HEK293 (cell line): ENCODE data around the gene RHOF.

Experiments used
- CTCF ChIA-PET: fragments of 350-600 bp; formaldehyde crosslinking; extraction: SDS; loops from one replicate; lab custom pipeline; 2021; ENCODE audit warnings: antibody characterized with exemption; lab: Yijun Ruan, JAX
- POLR2A ChIA-PET: fragments of 300-600 bp; formaldehyde crosslinking; extraction: SDS; loops from one replicate; lab custom pipeline; 2020; ENCODE audit warnings: antibody characterized with exemption, inconsistent platforms; lab: Yijun Ruan, JAX
- H3K27ac ChIP-seq: fragments of 200-500 bp; sonication (Bioruptor generic); 2 replicates; pipeline ENCODE4 v1.5.1; 2014; ENCODE audit warnings: low read depth, low read length, control low read depth, inconsistent platforms; ENCODE audit errors: extremely low read depth
- H3K36me3 ChIP-seq, 2 experiments: fragments of 200-500 bp in 1 of 2; sonication (Bioruptor generic) in 1 of 2; 1 replicate in 1 of 2; 2 replicates in 1 of 2; pipeline ENCODE4 v1.5.1; 2014 to 2017; ENCODE audit warnings: inconsistent platforms in 2 of 2, low read length in 2 of 2; ENCODE audit not compliant: control insufficient read depth in 2 of 2, insufficient read depth in 1 of 2
- H3K4me1 ChIP-seq: fragments of 200-500 bp; sonication (Bioruptor generic); 2 replicates; pipeline ENCODE4 v1.5.1; 2014; ENCODE audit warnings: mild to moderate bottlenecking, low read length, inconsistent platforms; ENCODE audit not compliant: control insufficient read depth, insufficient read depth
- H3K4me3 ChIP-seq: 2 replicates; pipeline ENCODE4 v1.5.1; 2011; ENCODE audit warnings: low read depth, mild to moderate bottlenecking, control low read depth, low read length, moderate library complexity
- H3K9me3 ChIP-seq: fragments of 200-500 bp; sonication (Bioruptor generic); 2 replicates; pipeline ENCODE4 v1.5.1; 2014; ENCODE audit warnings: low read depth, low read length, inconsistent platforms; ENCODE audit not compliant: control insufficient read depth, insufficient read depth
- BCL6B ChIP-seq: fragments of 450-650 bp; formaldehyde crosslinking; IDR thresholded peaks from 2 replicates; pipeline ENCODE4 v1.5.1; 2017; ENCODE audit warnings: missing biosample characterization, missing genetic modification characterization
- KLF1 ChIP-seq: fragments of 450-650 bp; formaldehyde crosslinking; IDR thresholded peaks from 2 replicates; pipeline ENCODE4 v1.5.1; 2016; ENCODE audit warnings: missing biosample characterization, missing genetic modification characterization
- KLF17 ChIP-seq: fragments of 450-650 bp; formaldehyde crosslinking; IDR thresholded peaks from 2 replicates; pipeline ENCODE4 v1.5.1; 2016; ENCODE audit warnings: missing biosample characterization, missing genetic modification characterization
- KLF9 ChIP-seq: fragments of 450-650 bp; formaldehyde crosslinking; IDR thresholded peaks from 2 replicates; pipeline ENCODE4 v1.5.1; 2016; ENCODE audit warnings: missing biosample characterization, missing genetic modification characterization, low read depth
- MEIS1 ChIP-seq: sonication (generic); formaldehyde crosslinking; IDR thresholded peaks from 2 replicates; pipeline ENCODE4 v1.8.1; 2022; ENCODE audit warnings: missing genetic modification reagents, mild to moderate bottlenecking, borderline replicate concordance
- OSR2 ChIP-seq: fragments of 450-650 bp; formaldehyde crosslinking; IDR thresholded peaks from 2 replicates; pipeline ENCODE4 v1.5.1; 2016; ENCODE audit warnings: missing biosample characterization, missing genetic modification characterization
- RBAK ChIP-seq: fragments of 450-650 bp; formaldehyde crosslinking; IDR thresholded peaks from 2 replicates; pipeline ENCODE4 v1.5.1; 2016; ENCODE audit warnings: missing biosample characterization, missing genetic modification characterization
- SCRT1 ChIP-seq: fragments of 450-650 bp; formaldehyde crosslinking; IDR thresholded peaks from 2 replicates; pipeline ENCODE4 v1.5.1; 2016; ENCODE audit warnings: missing biosample characterization, missing genetic modification characterization, borderline replicate concordance
- TSHZ1 ChIP-seq: fragments of 450-650 bp; formaldehyde crosslinking; IDR thresholded peaks from 2 replicates; pipeline ENCODE4 v1.5.1; 2016; ENCODE audit warnings: missing biosample characterization, missing genetic modification characterization, borderline replicate concordance
- ZBTB17 ChIP-seq: fragments of 450-650 bp; formaldehyde crosslinking; IDR thresholded peaks from 2 replicates; pipeline ENCODE4 v1.5.1; 2016; ENCODE audit warnings: missing biosample characterization, missing genetic modification characterization
- ZBTB7A ChIP-seq: fragments of 450-650 bp; formaldehyde crosslinking; IDR thresholded peaks from 2 replicates; pipeline ENCODE4 v1.5.1; 2016; ENCODE audit warnings: low read depth, missing biosample characterization, missing genetic modification characterization
- ZNF133 ChIP-seq: fragments of 450-650 bp; formaldehyde crosslinking; IDR thresholded peaks from 2 replicates; pipeline ENCODE4 v1.5.1; 2016; ENCODE audit warnings: missing biosample characterization, missing genetic modification characterization
- ZNF19 ChIP-seq: fragments of 450-650 bp; formaldehyde crosslinking; IDR thresholded peaks from 2 replicates; pipeline ENCODE4; 2016; ENCODE audit warnings: missing biosample characterization, missing genetic modification characterization, low read depth
- ZNF211 ChIP-seq: fragments of 450-650 bp; formaldehyde crosslinking; IDR thresholded peaks from 2 replicates; pipeline ENCODE4 v1.5.1; 2016; ENCODE audit warnings: low read depth, missing biosample characterization, missing genetic modification characterization
- ZNF26 ChIP-seq: fragments of 450-650 bp; formaldehyde crosslinking; IDR thresholded peaks from 2 replicates; pipeline ENCODE4 v1.5.1; 2016; ENCODE audit warnings: missing biosample characterization, missing genetic modification characterization
- ZNF391 ChIP-seq: fragments of 450-650 bp; formaldehyde crosslinking; IDR thresholded peaks from 2 replicates; pipeline ENCODE4 v1.5.1; 2016; ENCODE audit warnings: low read depth, missing biosample characterization, missing genetic modification characterization, borderline replicate concordance
- ZNF514 ChIP-seq: fragments of 450-650 bp; formaldehyde crosslinking; IDR thresholded peaks from 2 replicates; pipeline ENCODE4 v1.5.1; 2016; ENCODE audit warnings: missing biosample characterization, missing genetic modification characterization
- ZNF610 ChIP-seq: fragments of 450-650 bp; formaldehyde crosslinking; IDR thresholded peaks from 2 replicates; pipeline ENCODE4 v1.5.1; 2016; ENCODE audit warnings: missing biosample characterization, missing genetic modification characterization, borderline replicate concordance
- ZNF623 ChIP-seq: fragments of 450-650 bp; formaldehyde crosslinking; IDR thresholded peaks from 2 replicates; pipeline ENCODE4 v1.5.1; 2016; ENCODE audit warnings: missing biosample characterization, missing genetic modification characterization
- ZNF664 ChIP-seq: fragments of 450-650 bp; formaldehyde crosslinking; IDR thresholded peaks from 2 replicates; pipeline ENCODE4 v1.5.1; 2016; ENCODE audit warnings: missing biosample characterization, missing genetic modification characterization
- ZNF670 ChIP-seq: fragments of 450-650 bp; formaldehyde crosslinking; IDR thresholded peaks from 2 replicates; pipeline ENCODE4 v1.5.1; 2016; ENCODE audit warnings: missing biosample characterization, missing genetic modification characterization, low read depth
- ZNF785 ChIP-seq: fragments of 450-650 bp; formaldehyde crosslinking; IDR thresholded peaks from 2 replicates; pipeline ENCODE4 v1.5.1; 2016; ENCODE audit warnings: missing biosample characterization, missing genetic modification characterization
- ZNF837 ChIP-seq: fragments of 450-650 bp; formaldehyde crosslinking; IDR thresholded peaks from 2 replicates; pipeline ENCODE4 v1.5.1; 2016; ENCODE audit warnings: missing biosample characterization, missing genetic modification characterization
- ZSCAN30 ChIP-seq: fragments of 450-650 bp; IDR thresholded peaks from 2 replicates; pipeline ENCODE4 v1.5.1; 2018; ENCODE audit warnings: missing biosample characterization, mild to moderate bottlenecking, missing genetic modification characterization, moderate library complexity

RHOF gene

GRCh38 chr12:121830588-121831265, 37.2 kb upstream of the RHOF start:
- Histone ChIP-seq H3K9me3 (no peaks in the 10 kb centered on the region), H3K27ac (no peak overlapping the region), H3K4me1 (no peaks in the 10 kb centered on the region), H3K4me3 (no peak overlapping the region), H3K36me3 (peaks cover 11 to 58% of the 10 kb centered on the region in 2 experiments; a peak in 2 of 3 replicates)
- ChIA-PET POLR2A (no interaction called here), CTCF (no interaction called here)
- no peak for TF ChIP-seq KLF1 (tag by site-specific recombination)
- no peak for TF ChIP-seq KLF17 (tag by site-specific recombination)
- no peak for TF ChIP-seq KLF9 (tag by site-specific recombination)
- TF ChIP-seq ZNF623 (tag by site-specific recombination), result no peak
- TF ChIP-seq ZNF26 (tag by site-specific recombination), result no peak
- no peak for TF ChIP-seq SCRT1 (tag by site-specific recombination)
- TF ChIP-seq ZNF610 (tag by site-specific recombination), result no peak
- no peak for TF ChIP-seq OSR2 (tag by site-specific recombination)

- POLR2A ChIA-PET, result no interaction called here
- TF ChIP-seq SCRT1 (tag by site-specific recombination) (no peak), ZNF670 (tag by site-specific recombination) (no peak), ZNF610 (tag by site-specific recombination) (no peak), ZBTB17 (tag by site-specific recombination) (no peak), TSHZ1 (tag by site-specific recombination) (no peak), ZNF19 (no peak), MEIS1 (CRISPR knock-in tag) (no peak), BCL6B (tag by site-specific recombination) (no peak), ZNF664 (no peak), ZNF514 (tag by site-specific recombination) (no peak), ZNF211 (tag by site-specific recombination) (no peak), ZNF837 (tag by site-specific recombination) (no peak), ZNF391 (tag by site-specific recombination) (no peak), ZNF133 (tag by site-specific recombination) (no peak), ZBTB7A (tag by site-specific recombination) (no peak), ZNF785 (tag by site-specific recombination) (no peak), RBAK (tag by site-specific recombination) (no peak), ZSCAN30 (tag by site-specific recombination) (no peak)
- TF ChIP-seq, all 188 proteins: peak for 0
- Histone ChIP-seq H3K36me3 (peaks cover 14 to 60% of the 10 kb centered on the region in 2 experiments; a peak in 2 of 3 replicates), H3K27ac (no peak overlapping the region), H3K9me3 (no peaks in the 10 kb centered on the region), H3K4me3 (no peak overlapping the region), H3K4me1 (no peaks in the 10 kb centered on the region)
- CTCF ChIA-PET, result no interaction called here
Measured at GRCh38 chr12:121830134-121830533, 36.6 kb upstream of the RHOF start.
